T-helper 2 cell (primary cell): ENCODE results near the gene ATF7IP.
A peak's percentile ranks its signal among the peaks of the same experiment; 100 is the strongest.
"Not testable (repeated sequence)": the region's sequence is repeated elsewhere in the genome, so short reads cannot be mapped to it uniquely, and the experiment has no call there.

Experiments used
- DNase-seq, 5 experiments: peaks; one replicate each; pipeline versions ENCODE4 v3.0.0 to v3.0.0-alpha.2; 2012 to 2022
- total RNA-seq, 2 donors: gene quantifications; one replicate each; lab custom pipeline; 2026; lab: John Stamatoyannopoulos, UW

ATF7IP gene
- 238 to 241 reads per million in 2 donors for total RNA-seq

DNA sequence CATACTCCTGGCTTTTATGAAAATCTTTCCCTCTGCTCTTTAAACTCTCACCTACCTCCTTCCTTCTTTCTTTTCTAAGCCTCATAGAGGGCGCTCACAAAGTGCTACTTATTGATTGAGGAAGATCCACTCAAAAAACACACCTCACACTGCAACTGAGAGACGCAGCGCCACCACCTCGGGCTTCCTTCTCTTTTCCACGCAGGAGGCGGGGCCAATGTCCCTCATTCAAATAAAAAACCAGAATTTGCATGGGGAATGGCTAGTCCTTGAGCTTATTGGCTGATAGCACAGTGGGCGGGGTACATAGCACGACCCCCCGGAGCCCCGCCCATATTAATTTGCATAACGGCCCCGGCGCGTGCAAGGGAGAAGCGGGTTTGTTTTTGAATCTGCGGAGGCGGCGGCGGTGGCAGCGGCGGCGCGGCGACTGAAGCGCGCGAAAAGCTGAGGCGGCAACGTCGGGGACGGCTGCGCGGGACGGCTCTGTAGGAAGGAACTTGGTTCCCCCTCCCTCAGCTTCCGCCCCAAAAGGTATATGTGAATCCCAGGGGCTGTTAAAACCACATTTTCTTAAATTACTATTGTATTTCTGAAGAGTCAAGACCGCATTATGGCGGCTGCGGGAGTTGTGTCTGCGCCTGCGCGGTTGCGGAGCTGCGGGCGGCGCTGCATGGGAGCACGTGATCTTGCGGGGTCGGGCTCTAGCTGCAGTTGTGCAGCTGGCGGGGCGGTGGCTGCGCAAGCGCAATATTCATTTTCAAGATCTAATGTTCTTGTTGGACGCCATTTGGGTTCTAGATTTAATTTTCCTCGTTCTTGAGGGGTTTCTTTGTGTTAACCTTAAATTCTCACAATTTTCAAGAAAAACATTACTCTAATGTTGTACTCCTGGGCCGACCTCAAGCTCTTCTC is at the start of gene ATF7IP:
Gene ATF7IP, plus strand, starts transcription at position 389 of the 915 bp plus-strand sequence. CDS start 58,234 bp downstream, outside the sequence.
- peak; percentile 86 to 99 (median 94) for DNase-seq

- DNase-seq: no peak
Measured at GRCh38 chr12:14317362-14318146, 47.9 kb upstream of the ATF7IP start.

DNA sequence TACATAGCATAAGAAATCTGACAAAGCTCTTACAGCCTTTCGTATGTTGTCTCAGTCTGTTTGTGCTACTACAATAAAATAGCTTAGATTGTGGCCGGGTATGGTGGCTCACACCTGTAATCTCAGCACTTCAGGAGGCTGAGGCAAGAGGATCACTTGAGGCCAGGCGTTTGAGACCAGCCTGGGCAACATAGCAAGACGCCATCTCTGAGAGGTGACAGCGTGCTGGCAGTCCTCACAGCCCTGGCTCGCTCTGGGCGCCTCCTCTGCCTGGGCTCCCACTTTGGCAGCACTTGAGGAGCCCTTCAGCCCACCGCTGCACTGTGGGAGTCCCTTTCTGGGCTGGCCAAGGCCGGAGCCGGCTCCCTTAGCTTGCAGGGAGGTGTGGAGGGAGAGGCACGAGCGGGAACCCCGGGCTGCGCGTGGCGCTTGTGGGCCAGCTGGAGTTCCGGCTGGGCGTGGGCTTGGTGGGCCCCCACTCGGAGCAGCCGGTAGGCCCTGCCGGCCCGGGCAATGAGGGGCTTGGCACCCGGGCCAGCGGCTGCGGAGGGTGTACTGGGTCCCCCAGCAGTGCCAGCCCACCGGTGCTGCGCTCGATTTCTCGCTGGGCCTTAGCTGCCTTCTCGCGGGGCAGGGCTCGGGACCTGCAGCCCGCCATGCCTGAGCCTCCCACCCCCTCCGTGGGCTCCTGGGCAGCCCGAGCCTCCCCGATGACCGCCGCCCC is 45.6 kb upstream of the ATF7IP start:
- not testable (repeated sequence) for DNase-seq

- no peak for DNase-seq
Measured at GRCh38 chr12:14322403-14322802, 43.1 kb upstream of the ATF7IP start.

DNA sequence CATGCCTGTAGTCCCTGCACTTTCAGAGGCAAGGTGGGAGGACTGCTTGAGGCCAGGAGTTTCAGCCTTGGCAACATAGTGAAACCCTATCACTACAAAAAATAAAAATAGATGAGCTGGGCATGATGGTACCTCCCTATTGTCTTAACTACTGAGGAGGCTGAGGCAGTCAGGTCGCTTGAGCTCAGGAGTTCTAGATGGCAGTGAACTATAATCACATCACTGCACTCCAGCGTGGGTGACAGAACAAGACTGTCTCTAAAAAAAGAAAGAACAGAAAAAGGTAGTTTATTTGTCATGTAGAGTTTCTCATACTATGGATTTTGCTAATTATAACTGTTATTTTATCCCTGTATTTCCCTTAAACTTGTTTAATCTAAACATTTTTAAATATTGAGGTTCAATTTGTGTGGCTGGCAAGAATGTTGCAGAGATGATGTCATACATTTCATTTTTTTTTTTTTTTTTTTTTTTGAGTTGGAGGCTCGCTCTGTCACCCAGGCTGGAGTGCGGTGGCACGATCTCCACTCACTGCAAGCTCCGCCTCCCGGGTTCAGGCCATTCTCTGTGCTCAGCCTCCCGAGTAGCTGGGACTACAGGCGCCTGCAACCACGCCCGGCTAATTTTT is 39.7 kb upstream of the ATF7IP start:
- DNase-seq: no peak

- DNase-seq: no peak
Measured at GRCh38 chr12:14326699-14327098, 38.8 kb upstream of the ATF7IP start.

DNA sequence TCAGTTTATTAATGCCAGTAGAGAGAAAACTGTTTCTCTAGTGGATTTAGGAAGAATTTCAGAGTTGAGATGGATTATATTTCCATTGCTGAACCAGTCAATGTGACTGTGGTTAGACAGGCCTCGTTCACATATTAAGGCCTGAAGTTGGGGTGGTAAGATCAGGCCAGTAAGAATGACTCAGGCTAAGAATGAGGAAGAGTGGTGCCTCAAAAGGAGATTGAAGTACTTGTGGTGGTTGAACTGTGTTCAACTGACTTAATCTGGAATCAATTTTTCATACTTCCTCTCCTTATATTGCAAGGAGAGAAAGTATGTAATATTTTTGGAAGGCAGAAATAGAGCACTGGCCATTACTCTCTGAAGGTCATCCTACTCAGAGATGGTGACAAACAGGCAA is 37.8 kb upstream of the ATF7IP start:
- no peak for DNase-seq

- no peak for DNase-seq
Measured at GRCh38 chr12:14332482-14332881, 33.0 kb upstream of the ATF7IP start.

DNA sequence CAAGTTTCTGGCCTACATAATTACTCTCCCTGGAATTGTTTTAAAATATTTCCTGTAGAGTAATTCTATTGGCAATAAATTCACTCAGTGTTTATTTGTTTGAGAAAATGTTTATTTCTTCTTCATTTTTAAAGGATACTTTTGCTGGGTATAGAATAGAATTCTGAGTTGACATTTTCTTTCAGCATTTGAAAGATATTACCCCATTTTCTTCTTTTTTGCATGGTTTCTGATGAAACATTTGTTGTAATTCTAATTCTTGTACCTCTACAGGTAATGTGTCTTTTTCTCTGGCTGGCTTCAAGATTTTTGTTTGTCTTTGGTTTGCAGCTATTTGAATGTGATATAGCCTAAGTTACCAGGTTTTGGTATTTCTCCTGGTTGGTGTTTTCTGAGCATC is 25.1 kb upstream of the ATF7IP start:
- no peak for DNase-seq

GRCh38 chr12:14351524-14351923 is 14.0 kb upstream of the ATF7IP start:
- not testable (repeated sequence) for DNase-seq

GRCh38 chr12:14352066-14352465 is 13.4 kb upstream of the ATF7IP start:
- not testable (repeated sequence) for DNase-seq

DNA sequence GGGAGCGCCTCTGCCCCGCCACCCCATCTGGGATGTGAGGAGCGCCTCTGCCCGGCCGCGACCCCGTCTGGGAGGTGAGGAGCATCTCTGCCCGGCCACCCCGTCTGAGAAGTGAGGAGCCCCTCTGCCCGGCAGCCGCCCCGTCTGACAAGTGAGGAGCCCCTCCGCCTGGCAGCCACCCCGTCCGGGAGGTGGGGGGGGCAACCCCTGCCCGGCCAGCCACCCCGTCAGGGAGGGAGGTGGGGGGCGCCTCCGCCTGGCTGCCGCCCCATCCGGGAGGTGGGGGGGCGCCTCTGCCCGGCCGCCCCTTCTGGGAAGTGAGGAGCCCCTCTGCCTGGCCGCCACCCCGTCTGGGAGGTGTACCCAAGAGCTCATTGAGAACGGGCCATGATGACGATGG is 10.8 kb upstream of the ATF7IP start:
- not testable (repeated sequence) for DNase-seq

GRCh38 chr12:14356147-14356546 is 9.3 kb upstream of the ATF7IP start:
- DNase-seq: no peak

GRCh38 chr12:14357486-14357885 is 8.0 kb upstream of the ATF7IP start:
- DNase-seq: no peak

- no peak for DNase-seq
Measured at GRCh38 chr12:14362352-14362751, 3.1 kb upstream of the ATF7IP start.

DNA sequence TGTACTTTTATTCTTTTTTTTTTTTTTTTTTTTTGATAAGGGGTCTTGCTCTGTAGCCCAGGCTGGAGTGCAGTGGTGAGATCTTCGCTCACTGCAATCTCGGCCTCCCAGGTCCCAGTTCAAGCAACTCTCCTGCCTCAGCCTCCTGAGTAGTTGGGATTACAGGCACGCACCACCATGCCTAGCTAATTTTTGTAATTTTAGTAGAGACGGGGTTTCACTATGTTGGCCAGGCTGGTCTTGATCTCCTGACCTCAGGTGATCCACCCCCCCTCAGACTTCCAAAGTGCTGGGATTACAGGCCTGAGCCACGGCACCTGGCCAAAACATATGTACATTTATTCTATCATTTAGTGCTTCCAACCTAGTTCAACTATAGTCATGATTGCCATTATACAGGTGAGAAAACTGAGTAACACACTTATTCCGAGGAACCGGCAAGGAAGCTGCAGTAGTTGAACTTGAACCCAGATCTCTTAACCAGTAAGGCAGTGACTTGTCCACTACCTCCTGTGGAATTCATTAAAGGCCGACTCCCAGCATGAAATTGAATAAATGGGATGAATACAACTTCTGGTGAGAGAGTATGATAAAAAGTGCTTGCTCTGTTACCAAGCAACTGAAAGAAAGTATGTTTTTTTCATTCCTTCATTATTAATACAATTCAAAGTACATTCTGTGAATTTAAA is 755 bp upstream of the ATF7IP start:
- DNase-seq: no peak

- peak in 1 of 5 experiments; percentile 69 for DNase-seq
Measured at GRCh38 chr12:14366209-14367039, 942 bp downstream of the ATF7IP start.

GRCh38 chr12:14367040-14367661 is 1.7 kb downstream of the ATF7IP start:
- DNase-seq: peak in 2 of 5 experiments; percentile 53 to 68

DNA sequence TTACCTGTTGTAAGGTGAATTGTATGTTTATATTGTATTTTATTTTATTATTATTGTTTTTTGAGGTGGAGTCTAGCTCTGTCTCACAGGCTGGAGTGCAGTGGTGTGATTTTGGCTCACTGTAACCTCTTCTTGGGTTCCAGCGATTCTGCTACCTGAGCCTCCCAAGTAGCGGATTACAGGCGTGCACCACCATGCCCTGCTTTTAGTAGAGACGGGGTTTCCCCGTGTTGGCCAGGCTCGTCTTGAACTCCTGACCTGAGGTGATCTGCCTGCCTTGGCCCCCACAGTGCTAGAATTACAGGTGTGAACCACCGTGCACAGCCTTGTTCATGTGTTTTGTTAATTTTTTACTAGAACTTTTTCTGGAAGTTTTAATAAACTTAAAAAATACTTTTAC is 3.8 kb downstream of the ATF7IP start:
- DNase-seq: peak in 1 of 5 experiments; percentile 33

DNA sequence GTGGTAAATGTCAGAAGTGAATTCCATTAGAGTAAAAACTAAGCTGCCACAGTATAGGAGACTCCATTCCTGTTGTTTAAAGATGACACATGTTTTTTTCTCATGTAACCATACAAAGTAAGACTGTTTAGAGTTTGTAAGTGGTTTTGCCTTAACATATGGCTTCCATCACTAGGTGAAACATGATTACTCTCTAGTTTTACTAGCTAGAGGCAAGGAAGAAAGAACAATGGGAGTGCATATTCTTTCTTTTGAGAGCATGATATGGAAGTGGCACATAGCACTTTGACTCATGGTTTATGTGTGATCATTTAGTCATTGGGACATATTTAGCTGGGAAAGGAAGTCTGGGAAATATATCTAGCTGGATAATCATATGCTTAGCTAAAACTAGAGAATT is 7.7 kb downstream of the ATF7IP start:
- no peak for DNase-seq
